Measurements from ENCODE around the gene SIRPG.
A peak's percentile ranks its signal among the peaks of the same experiment; 100 is the strongest.

SIRPG gene

GRCh38 chr20:1664911-1665310 is 7.3 kb upstream of the SIRPG start:
- TF ChIP-seq, protein P1, sequence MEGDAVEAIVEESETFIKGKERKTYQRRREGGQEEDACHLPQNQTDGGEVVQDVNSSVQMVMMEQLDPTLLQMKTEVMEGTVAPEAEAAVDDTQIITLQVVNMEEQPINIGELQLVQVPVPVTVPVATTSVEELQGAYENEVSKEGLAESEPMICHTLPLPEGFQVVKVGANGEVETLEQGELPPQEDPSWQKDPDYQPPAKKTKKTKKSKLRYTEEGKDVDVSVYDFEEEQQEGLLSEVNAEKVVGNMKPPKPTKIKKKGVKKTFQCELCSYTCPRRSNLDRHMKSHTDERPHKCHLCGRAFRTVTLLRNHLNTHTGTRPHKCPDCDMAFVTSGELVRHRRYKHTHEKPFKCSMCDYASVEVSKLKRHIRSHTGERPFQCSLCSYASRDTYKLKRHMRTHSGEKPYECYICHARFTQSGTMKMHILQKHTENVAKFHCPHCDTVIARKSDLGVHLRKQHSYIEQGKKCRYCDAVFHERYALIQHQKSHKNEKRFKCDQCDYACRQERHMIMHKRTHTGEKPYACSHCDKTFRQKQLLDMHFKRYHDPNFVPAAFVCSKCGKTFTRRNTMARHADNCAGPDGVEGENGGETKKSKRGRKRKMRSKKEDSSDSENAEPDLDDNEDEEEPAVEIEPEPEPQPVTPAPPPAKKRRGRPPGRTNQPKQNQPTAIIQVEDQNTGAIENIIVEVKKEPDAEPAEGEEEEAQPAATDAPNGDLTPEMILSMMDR (IDR thresholded peaks at IDR 0.05; ENCODE audit: insufficient read depth, low read length, poor library complexity, severe bottlenecking): no peak
- Histone ChIP-seq H3K36me3 (ENCODE audit: control insufficient read depth, insufficient read depth, low read length) (no peaks in the 10 kb centered on the region), H3K27me3 (replicated peaks; ENCODE audit: control insufficient read depth, insufficient read depth, low read length) (no peaks in the 10 kb centered on the region), H3K4me3 (replicated peaks; ENCODE audit: low read depth, low read length) (no peak overlapping the region)
- peak; percentile 38 for DNase-seq (ENCODE audit: extremely low read depth, insufficient read length)

DNA sequence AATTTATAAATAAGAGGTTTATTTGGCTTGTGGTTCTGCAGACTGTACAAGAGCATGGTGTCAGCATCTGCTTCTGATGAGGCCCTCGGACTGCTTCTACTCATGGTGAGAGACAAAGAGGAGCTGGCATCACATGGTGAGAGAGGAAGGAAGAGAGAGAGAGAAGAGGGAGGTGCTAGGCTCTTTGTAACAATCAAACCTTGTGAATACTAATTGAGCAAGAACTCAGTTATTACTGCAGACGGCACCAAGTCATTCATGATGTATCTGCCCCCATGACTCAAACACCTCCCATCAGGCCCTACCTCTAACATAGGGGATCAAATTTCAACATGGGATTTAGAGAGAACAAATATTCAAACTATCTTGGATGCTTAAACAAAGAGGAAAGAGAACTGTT is 6.3 kb upstream of the SIRPG start:
- DNase-seq (ENCODE audit: extremely low read depth, insufficient read length): no peak
- no peaks in the 10 kb centered on the region; the same call in 1 of the 2 replicates for H3K27me3 ChIP-seq (replicated peaks; ENCODE audit: control insufficient read depth, insufficient read depth, low read length)
- TF ChIP-seq, protein P1 (IDR thresholded peaks at IDR 0.05; ENCODE audit: insufficient read depth, low read length, poor library complexity, severe bottlenecking): no peak
- H3K4me3 ChIP-seq (replicated peaks; ENCODE audit: low read depth, low read length): no peak overlapping the region
- no peaks in the 10 kb centered on the region for H3K36me3 ChIP-seq (ENCODE audit: control insufficient read depth, insufficient read depth, low read length)

GRCh38 chr20:1661542-1662299 is 4.1 kb upstream of the SIRPG start:
- no peak overlapping the region for H3K4me3 ChIP-seq (replicated peaks; ENCODE audit: low read depth, low read length)
- TF ChIP-seq, protein P1 (IDR thresholded peaks at IDR 0.05; ENCODE audit: insufficient read depth, low read length, poor library complexity, severe bottlenecking): no peak
- no peaks in the 10 kb centered on the region; the same call in 1 of the 2 replicates for H3K27me3 ChIP-seq (replicated peaks; ENCODE audit: control insufficient read depth, insufficient read depth, low read length)
- no peak for DNase-seq (ENCODE audit: extremely low read depth, insufficient read length)
- no peaks in the 10 kb centered on the region for H3K36me3 ChIP-seq (ENCODE audit: control insufficient read depth, insufficient read depth, low read length)

GRCh38 chr20:1660246-1660645 is 2.7 kb upstream of the SIRPG start:
- H3K36me3 ChIP-seq (ENCODE audit: control insufficient read depth, insufficient read depth, low read length): no peaks in the 10 kb centered on the region
- H3K27me3 ChIP-seq (replicated peaks; ENCODE audit: control insufficient read depth, insufficient read depth, low read length): no peaks in the 10 kb centered on the region; the same call in 1 of the 2 replicates
- TF ChIP-seq, protein P1 (IDR thresholded peaks at IDR 0.05; ENCODE audit: insufficient read depth, low read length, poor library complexity, severe bottlenecking): no peak
- H3K4me3 ChIP-seq (replicated peaks; ENCODE audit: low read depth, low read length): no peak overlapping the region
- no peak for DNase-seq (ENCODE audit: extremely low read depth, insufficient read length)

DNA sequence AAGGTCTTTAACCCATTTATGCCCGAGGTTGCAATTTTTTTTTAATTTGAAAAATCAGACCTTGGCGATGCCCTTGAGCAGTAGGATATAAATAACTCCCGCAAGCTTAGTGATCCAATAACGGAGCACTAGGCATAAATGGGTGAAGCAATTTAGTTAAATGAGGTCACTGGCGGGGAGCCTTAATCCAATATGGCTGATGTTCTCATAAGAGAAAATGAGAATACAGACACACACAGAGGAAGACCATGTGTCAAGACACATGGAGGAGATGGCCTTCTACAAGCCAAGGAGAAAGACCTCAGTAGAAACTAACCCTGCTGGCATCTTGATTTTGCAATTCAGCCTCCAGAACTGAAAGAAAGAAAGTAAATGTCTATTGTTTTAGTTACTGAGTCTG is 735 bp downstream of the SIRPG start:
- Histone ChIP-seq H3K27me3 (replicated peaks; ENCODE audit: control insufficient read depth, insufficient read depth, low read length) (no peaks in the 10 kb centered on the region; the same call in 1 of the 2 replicates), H3K36me3 (ENCODE audit: control insufficient read depth, insufficient read depth, low read length) (no peaks in the 10 kb centered on the region), H3K4me3 (replicated peaks; ENCODE audit: low read depth, low read length) (no peak overlapping the region)
- no peak for DNase-seq (ENCODE audit: extremely low read depth, insufficient read length)
- TF ChIP-seq, protein P1 (IDR thresholded peaks at IDR 0.05; ENCODE audit: insufficient read depth, low read length, poor library complexity, severe bottlenecking): no peak
